PFSK-1 (cell line): ENCODE results near the gene SCN5A.

ENCODE experiments used
- FOXP2 ChIP-seq: optimal IDR thresholded peaks from 2 replicates; pipeline ENCODE3; 2011; ENCODE audit warnings: borderline replicate concordance, control low read depth, inconsistent platforms; ENCODE audit not compliant: insufficient read depth; ENCODE audit errors: extremely low read length, extremely low read depth
- POLR2AphosphoS5 ChIP-seq: IDR thresholded peaks from 2 replicates; pipeline ENCODE4 v1.6.1; 2012; ENCODE audit warnings: low read depth, mild to moderate bottlenecking, control low read depth, low read length, moderate library complexity
- REST ChIP-seq, 2 experiments: IDR thresholded peaks; 2 replicates each; pipeline versions ENCODE4 v1.6.1 to v1.8.0; 2011 to 2012; ENCODE audit warnings: low read depth in 2 of 2, low read length in 2 of 2, control low read depth in 1 of 2, inconsistent platforms in 1 of 2, mild to moderate bottlenecking in 1 of 2, moderate library complexity in 1 of 2; ENCODE audit not compliant: insufficient read depth in 1 of 2
- SIN3A ChIP-seq: IDR thresholded peaks from 2 replicates; pipeline ENCODE4 v1.6.1; 2012; ENCODE audit warnings: mild to moderate bottlenecking, low read length, moderate library complexity, borderline replicate concordance; ENCODE audit not compliant: insufficient read depth
- TAF1 ChIP-seq: IDR thresholded peaks from 2 replicates; pipeline ENCODE4 v1.6.1; 2012; ENCODE audit warnings: low read length, control low read depth, borderline replicate concordance; ENCODE audit not compliant: insufficient read depth

The SCN5A gene

GRCh38 chr3:38626171-38626570, 23.3 kb downstream of the SCN5A start:
- TF ChIP-seq REST (IDR thresholded peaks at IDR 0.05; ENCODE audit: insufficient read depth in 1 of 2, low read depth in 2 of 2, low read length in 2 of 2): no peak
- no peak for TF ChIP-seq TAF1
- TF ChIP-seq SIN3A: no peak
- TF ChIP-seq POLR2AphosphoS5: no peak
- no peak for TF ChIP-seq FOXP2

GRCh38 chr3:38623539-38623938, 25.9 kb downstream of the SCN5A start:
- TF ChIP-seq TAF1: no peak
- no peak for TF ChIP-seq SIN3A
- TF ChIP-seq FOXP2: no peak

- TF ChIP-seq POLR2AphosphoS5 (no peak), FOXP2 (no peak), REST (IDR thresholded peaks at IDR 0.05; ENCODE audit: insufficient read depth in 1 of 2, low read depth in 2 of 2, low read length in 2 of 2) (no peak), SIN3A (no peak), TAF1 (no peak)
Observed at GRCh38 chr3:38622336-38622735, 27.2 kb downstream of the SCN5A start.

- TF ChIP-seq FOXP2 (no peak), SIN3A (no peak), POLR2AphosphoS5 (no peak), REST (IDR thresholded peaks at IDR 0.05; ENCODE audit: insufficient read depth in 1 of 2, low read depth in 2 of 2, low read length in 2 of 2) (no peak), TAF1 (no peak)
Observed at GRCh38 chr3:38620236-38620635, 29.3 kb downstream of the SCN5A start.

- TF ChIP-seq FOXP2 (no peak), SIN3A (no peak), POLR2AphosphoS5 (no peak), REST (IDR thresholded peaks at IDR 0.05; ENCODE audit: insufficient read depth in 1 of 2, low read depth in 2 of 2, low read length in 2 of 2) (no peak), TAF1 (no peak)
Observed at GRCh38 chr3:38618343-38618742, 31.1 kb downstream of the SCN5A start.
